ENCODE results near the gene BDNF. TPM values are rescaled to one million over a fixed set of nuclear protein-coding genes. Genes with fewer than 3 reads are reported as not detected.

BDNF gene
- total and polyA plus RNA-seq, 2 experiments from 2014 or later, result 4.9 to 9.0 TPM

- no peaks in the 10 kb centered on the region for H3K4me1 ChIP-seq (ENCODE audit: insufficient read depth)
- H3K9me2 ChIP-seq (replicated peaks; ENCODE audit: insufficient read depth), result no peaks in the 10 kb centered on the region
- H3K27me3 ChIP-seq, result no peaks in the 10 kb centered on the region
- H2AFZ ChIP-seq, result no peak overlapping the region
- H3K27ac ChIP-seq, result no peak overlapping the region
- no peak overlapping the region for H3K4me3 ChIP-seq
- no peaks in the 10 kb centered on the region for H4K20me1 ChIP-seq (ENCODE audit: insufficient read depth, poor library complexity, severe bottlenecking)
- no peaks in the 10 kb centered on the region for H3K9me3 ChIP-seq (ENCODE audit: low read depth)
- H3K4me2 ChIP-seq, result no peak overlapping the region
- TF ChIP-seq EZH2phosphoT487 (IDR thresholded peaks at IDR 0.05; ENCODE audit: low read depth, severe bottlenecking, unreplicated experiment) (no peak), EZH2 (IDR thresholded peaks at IDR 0.05; ENCODE audit: borderline replicate concordance) (no peak), CTCF (IDR thresholded peaks at IDR 0.05; ENCODE audit: poor library complexity) (no peak)
- DNase-seq (ENCODE audit: low spot score), result no peak
- no peaks in the 10 kb centered on the region for H3K36me3 ChIP-seq (replicated peaks; ENCODE audit: insufficient read depth, low read depth)
- WGBS (ENCODE audit: low lambda C conversion rate, missing lambda C conversion rate), result 78% methylated on average over 9 of the region's 9 CpGs
- no peaks in the 10 kb centered on the region for H3K79me2 ChIP-seq
These were observed 54.0 kb downstream of the BDNF start for GRCh38 chr11:27646051-27646818.

GRCh38 chr11:27642954-27643353 lies 57.3 kb downstream of the BDNF start:
- H3K9me2 ChIP-seq (replicated peaks; ENCODE audit: insufficient read depth), result no peaks in the 10 kb centered on the region
- no peaks in the 10 kb centered on the region for H4K20me1 ChIP-seq (ENCODE audit: insufficient read depth, poor library complexity, severe bottlenecking)
- H3K4me2 ChIP-seq, result no peak overlapping the region
- no peaks in the 10 kb centered on the region for H3K27me3 ChIP-seq
- no peak overlapping the region for H3K27ac ChIP-seq
- TF ChIP-seq EZH2phosphoT487 (IDR thresholded peaks at IDR 0.05; ENCODE audit: low read depth, severe bottlenecking, unreplicated experiment) (no peak), CTCF (IDR thresholded peaks at IDR 0.05; ENCODE audit: poor library complexity) (no peak), EZH2 (IDR thresholded peaks at IDR 0.05; ENCODE audit: borderline replicate concordance) (no peak)
- no peaks in the 10 kb centered on the region for H3K36me3 ChIP-seq (replicated peaks; ENCODE audit: insufficient read depth, low read depth)
- H3K9me3 ChIP-seq (ENCODE audit: low read depth), result no peaks in the 10 kb centered on the region
- H3K79me2 ChIP-seq, result no peaks in the 10 kb centered on the region
- H3K4me1 ChIP-seq (ENCODE audit: insufficient read depth), result no peaks in the 10 kb centered on the region
- H2AFZ ChIP-seq, result no peak overlapping the region
- no peak for DNase-seq (ENCODE audit: low spot score)
- WGBS (ENCODE audit: low lambda C conversion rate, missing lambda C conversion rate), result 83% methylated on average over 2 of the region's 2 CpGs
- no peak overlapping the region for H3K4me3 ChIP-seq

DNA sequence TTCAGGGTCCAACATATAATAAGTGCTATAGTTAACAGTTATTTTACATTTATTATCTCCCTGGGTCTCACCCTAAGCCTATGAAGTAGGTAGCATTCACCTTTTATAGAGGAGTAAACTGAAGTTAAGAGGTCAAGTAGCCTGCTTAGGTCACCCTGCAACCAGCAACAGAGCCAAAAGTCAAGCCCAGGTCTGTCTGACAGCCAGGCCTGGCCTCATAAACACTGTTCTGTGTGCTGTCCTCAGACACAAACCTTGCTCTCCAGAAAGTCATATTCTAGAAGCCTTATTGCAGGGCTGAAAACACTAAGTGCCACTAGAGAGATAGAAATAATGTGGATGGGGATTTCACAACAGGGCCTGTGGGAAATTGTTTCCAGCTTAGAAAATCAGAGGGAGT lies 59.3 kb downstream of the BDNF start:
- H3K9me2 ChIP-seq (replicated peaks; ENCODE audit: insufficient read depth), result no peaks in the 10 kb centered on the region
- no peaks in the 10 kb centered on the region for H3K9me3 ChIP-seq (ENCODE audit: low read depth)
- H3K4me3 ChIP-seq, result no peak overlapping the region
- H3K27ac ChIP-seq, result no peak overlapping the region
- DNase-seq (ENCODE audit: low spot score), result no peak
- no peak for TF ChIP-seq EZH2 (IDR thresholded peaks at IDR 0.05; ENCODE audit: borderline replicate concordance)
- TF ChIP-seq EZH2phosphoT487 (IDR thresholded peaks at IDR 0.05; ENCODE audit: low read depth, severe bottlenecking, unreplicated experiment), result no peak
- TF ChIP-seq CTCF (IDR thresholded peaks at IDR 0.05; ENCODE audit: poor library complexity), result no peak
- no peak overlapping the region for H3K4me2 ChIP-seq
- no peaks in the 10 kb centered on the region for H3K36me3 ChIP-seq (replicated peaks; ENCODE audit: insufficient read depth, low read depth)
- no peak overlapping the region for H2AFZ ChIP-seq
- H3K27me3 ChIP-seq, result no peaks in the 10 kb centered on the region
- H3K79me2 ChIP-seq, result no peaks in the 10 kb centered on the region
- H3K4me1 ChIP-seq (ENCODE audit: insufficient read depth), result no peaks in the 10 kb centered on the region
- H4K20me1 ChIP-seq (ENCODE audit: insufficient read depth, poor library complexity, severe bottlenecking), result no peaks in the 10 kb centered on the region

All from hepatocyte (in vitro differentiated cells).